ENCODE data around the gene SHC3. TPM values are rescaled to one million over a fixed set of nuclear protein-coding genes. Genes with fewer than 3 reads are reported as not detected.

SHC3 gene
- total and polyA plus RNA-seq, 2 donors from 2014 or later, result 0.95 to 1.5 TPM

GRCh38 chr9:88971131-88971960 lies 207.3 kb downstream of the SHC3 start:
- TF ChIP-seq, protein P1, sequence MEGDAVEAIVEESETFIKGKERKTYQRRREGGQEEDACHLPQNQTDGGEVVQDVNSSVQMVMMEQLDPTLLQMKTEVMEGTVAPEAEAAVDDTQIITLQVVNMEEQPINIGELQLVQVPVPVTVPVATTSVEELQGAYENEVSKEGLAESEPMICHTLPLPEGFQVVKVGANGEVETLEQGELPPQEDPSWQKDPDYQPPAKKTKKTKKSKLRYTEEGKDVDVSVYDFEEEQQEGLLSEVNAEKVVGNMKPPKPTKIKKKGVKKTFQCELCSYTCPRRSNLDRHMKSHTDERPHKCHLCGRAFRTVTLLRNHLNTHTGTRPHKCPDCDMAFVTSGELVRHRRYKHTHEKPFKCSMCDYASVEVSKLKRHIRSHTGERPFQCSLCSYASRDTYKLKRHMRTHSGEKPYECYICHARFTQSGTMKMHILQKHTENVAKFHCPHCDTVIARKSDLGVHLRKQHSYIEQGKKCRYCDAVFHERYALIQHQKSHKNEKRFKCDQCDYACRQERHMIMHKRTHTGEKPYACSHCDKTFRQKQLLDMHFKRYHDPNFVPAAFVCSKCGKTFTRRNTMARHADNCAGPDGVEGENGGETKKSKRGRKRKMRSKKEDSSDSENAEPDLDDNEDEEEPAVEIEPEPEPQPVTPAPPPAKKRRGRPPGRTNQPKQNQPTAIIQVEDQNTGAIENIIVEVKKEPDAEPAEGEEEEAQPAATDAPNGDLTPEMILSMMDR (IDR thresholded peaks at IDR 0.05; ENCODE audit: borderline replicate concordance, extremely low read depth, insufficient read depth), result no peak
- H3K36me3 ChIP-seq (ENCODE audit: control insufficient read depth in 2 of 3, insufficient read depth in 3 of 3, low read length in 3 of 3), result no peaks in the 10 kb centered on the region
- H3K4me3 ChIP-seq (ENCODE audit: low read length in 3 of 3), result no peak overlapping the region
- no peaks in the 10 kb centered on the region for H3K27me3 ChIP-seq (ENCODE audit: control insufficient read depth, insufficient read depth, low read length)
- FAIRE-seq, result no peak
- H3K4me1 ChIP-seq (ENCODE audit: control insufficient read depth in 2 of 3, insufficient read depth in 2 of 3, low read depth in 1 of 3, low read length in 3 of 3), result no peaks in the 10 kb centered on the region
- H3K9me3 ChIP-seq (ENCODE audit: control insufficient read depth in 2 of 3, insufficient read depth in 1 of 3, low read length in 3 of 3), result peaks cover 0 to 3% (median 0%) of the 10 kb centered on the region in 3 donors
- no peak overlapping the region for H3K9ac ChIP-seq (ENCODE audit: low read length in 3 of 3)
- no peak overlapping the region for H3K27ac ChIP-seq (ENCODE audit: low read depth in 2 of 2, low read length in 2 of 2)
- intact Hi-C loops (cut with DNase I), result no loop called here
- no peak for DNase-seq

DNA sequence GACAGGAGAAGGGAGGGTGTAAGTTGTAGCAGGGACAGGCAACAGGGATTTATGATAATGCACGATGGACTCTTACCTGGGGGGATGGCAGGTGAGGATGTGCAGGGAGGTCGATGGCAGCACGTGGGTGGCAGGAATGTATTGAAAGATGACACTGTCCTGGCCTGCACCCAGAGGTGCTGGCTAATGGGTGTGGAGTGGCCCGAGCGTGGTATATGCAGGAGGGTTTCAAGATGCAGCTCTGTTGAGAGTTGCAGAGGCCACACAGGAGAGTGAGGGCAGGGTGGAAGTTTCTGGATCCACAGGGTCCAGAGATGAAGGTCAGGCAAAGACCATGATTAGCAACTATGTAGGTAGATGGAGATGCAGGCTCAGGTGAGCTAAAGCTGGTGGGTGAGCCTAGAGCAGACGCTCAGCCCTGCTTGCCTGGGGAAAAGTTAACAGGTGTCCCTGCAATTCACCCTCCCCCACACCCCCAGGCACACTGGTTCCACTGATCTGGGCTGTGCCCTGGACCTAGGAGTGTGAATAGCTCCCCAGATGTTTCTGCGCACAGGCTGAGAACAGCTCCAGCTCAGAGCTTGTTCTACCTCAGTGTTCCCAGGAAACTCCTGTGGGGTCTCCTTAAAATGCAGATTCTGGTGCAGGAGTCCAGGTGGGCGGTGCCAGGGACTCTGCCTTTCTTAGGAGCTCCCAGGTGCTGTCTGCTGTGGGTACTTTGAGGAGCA lies 208.8 kb downstream of the SHC3 start:
- TF ChIP-seq, protein P1 (IDR thresholded peaks at IDR 0.05; ENCODE audit: borderline replicate concordance, extremely low read depth, insufficient read depth), result no peak
- no peaks in the 10 kb centered on the region for H3K27me3 ChIP-seq (ENCODE audit: control insufficient read depth, insufficient read depth, low read length)
- no peak overlapping the region for H3K27ac ChIP-seq (ENCODE audit: low read depth in 2 of 2, low read length in 2 of 2)
- peaks cover 0 to 3% (median 0%) of the 10 kb centered on the region in 3 donors for H3K9me3 ChIP-seq (ENCODE audit: control insufficient read depth in 2 of 3, insufficient read depth in 1 of 3, low read length in 3 of 3)
- no peaks in the 10 kb centered on the region for H3K36me3 ChIP-seq (ENCODE audit: control insufficient read depth in 2 of 3, insufficient read depth in 3 of 3, low read length in 3 of 3)
- DNase-seq (no peak), FAIRE-seq (no peak)
- no peak overlapping the region for H3K4me3 ChIP-seq (ENCODE audit: low read length in 3 of 3)
- no peaks in the 10 kb centered on the region for H3K4me1 ChIP-seq (ENCODE audit: control insufficient read depth in 2 of 3, insufficient read depth in 2 of 3, low read depth in 1 of 3, low read length in 3 of 3)
- intact Hi-C loops (cut with DNase I), result no loop called here
- H3K9ac ChIP-seq (ENCODE audit: low read length in 3 of 3), result no peak overlapping the region

GRCh38 chr9:88968799-88969198 lies 209.8 kb downstream of the SHC3 start:
- Histone ChIP-seq H3K4me1 (ENCODE audit: control insufficient read depth in 2 of 3, insufficient read depth in 2 of 3, low read depth in 1 of 3, low read length in 3 of 3) (no peaks in the 10 kb centered on the region), H3K27ac (ENCODE audit: low read depth in 2 of 2, low read length in 2 of 2) (no peak overlapping the region), H3K4me3 (ENCODE audit: low read length in 3 of 3) (no peak overlapping the region), H3K9me3 (ENCODE audit: control insufficient read depth in 2 of 3, insufficient read depth in 1 of 3, low read length in 3 of 3) (peaks cover 0 to 1% (median 0%) of the 10 kb centered on the region in 3 donors), H3K27me3 (ENCODE audit: control insufficient read depth, insufficient read depth, low read length) (no peaks in the 10 kb centered on the region), H3K36me3 (ENCODE audit: control insufficient read depth in 2 of 3, insufficient read depth in 3 of 3, low read length in 3 of 3) (no peaks in the 10 kb centered on the region), H3K9ac (ENCODE audit: low read length in 3 of 3) (no peak overlapping the region)
- TF ChIP-seq, protein P1 (IDR thresholded peaks at IDR 0.05; ENCODE audit: borderline replicate concordance, extremely low read depth, insufficient read depth), result no peak
- intact Hi-C loops (cut with DNase I), result no loop called here
- DNase-seq (no peak), FAIRE-seq (no peak)

All from kidney (tissue), 14 donors.